Posterior vena cava (tissue), 2 donors: ENCODE measurements around the gene FUT8. TPM values are rescaled to one million over a fixed set of nuclear protein-coding genes. Genes with fewer than 3 reads are reported as not detected.

Experiments
- DNase-seq: peaks from one replicate; pipeline ENCODE4 v3.0.0-alpha.2; 2020; ENCODE audit warnings: low spot score
- intact Hi-C, 2 donors: fragments of 100-400 bp; cut with DNase I; formaldehyde crosslinking; loops; one replicate each; pipeline versions ENCODE4 v1.14.1 to v1.14.2; 2022 to 2023
- total RNA-seq, 2 donors: library from RNA; stranded (reverse); fragmentation: NEBNext Ultra II Directional; extraction: Animal tissue kit (Norgen Biotek cat#: 25700); gene quantifications; one replicate each; pipeline ENCODE4 v1.2.1, GENCODE V29; 2021
- donor health status: DM: yes; HTN: yes; CAD: no.
- donor health status: DM: yes; HTN: yes; CAD: no.

The FUT8 gene
- total RNA-seq, 2 donors from 2014 or later, result 26.0 to 35.9 TPM

GRCh38 chr14:65517635-65518542 lies 105.4 kb downstream of the FUT8 start:
- no peak for DNase-seq
- intact Hi-C loops, result no loop called here

- DNase-seq, result peak; percentile 66
- intact Hi-C loops, result no loop called here
Observed at GRCh38 chr14:65528069-65528468, 115.5 kb downstream of the FUT8 start.

GRCh38 chr14:65531148-65531547 lies 118.6 kb downstream of the FUT8 start:
- intact Hi-C loops, result no loop called here
- no peak for DNase-seq

- DNase-seq, result no peak
- intact Hi-C loops, result no loop called here
Observed at GRCh38 chr14:65533736-65534404, 121.3 kb downstream of the FUT8 start.

- intact Hi-C loops, result no loop called here
- no peak for DNase-seq
Observed at GRCh38 chr14:65536781-65537423, 124.4 kb downstream of the FUT8 start.

- intact Hi-C loops, result no loop called here
- DNase-seq, result no peak
Observed at GRCh38 chr14:65548878-65549277, 136.3 kb downstream of the FUT8 start.

- intact Hi-C loops, result no loop called here
- DNase-seq, result no peak
Observed at GRCh38 chr14:65549429-65549828, 136.9 kb downstream of the FUT8 start.

GRCh38 chr14:65550779-65551643 lies 138.5 kb downstream of the FUT8 start:
- no peak for DNase-seq
- intact Hi-C loops, result no loop called here

- intact Hi-C loops, result no loop called here
Observed at GRCh38 chr14:65552724-65553123, 140.2 kb downstream of the FUT8 start.

GRCh38 chr14:65554837-65555236 lies 142.3 kb downstream of the FUT8 start:
- no peak for DNase-seq
- intact Hi-C loops, result no loop called here

More at GRCh38 chr14:65552724-65553123, 140.2 kb downstream of the FUT8 start:
- DNase-seq, result no peak

- no peak for DNase-seq
- intact Hi-C loops, result no loop called here
Observed at GRCh38 chr14:65555358-65555757, 142.8 kb downstream of the FUT8 start.

GRCh38 chr14:65558363-65558762 lies 145.8 kb downstream of the FUT8 start:
- intact Hi-C loops, result no loop called here
- DNase-seq, result no peak

GRCh38 chr14:65560340-65561027 lies 148.0 kb downstream of the FUT8 start:
- intact Hi-C loops, result no loop called here
- no peak for DNase-seq

- intact Hi-C loops, result no loop called here
Observed at GRCh38 chr14:65564370-65564769, 151.8 kb downstream of the FUT8 start.

GRCh38 chr14:65565948-65566347 lies 153.4 kb downstream of the FUT8 start:
- intact Hi-C loops, result no loop called here
- no peak for DNase-seq

More at GRCh38 chr14:65564370-65564769, 151.8 kb downstream of the FUT8 start:
- no peak for DNase-seq

GRCh38 chr14:65566820-65567522 lies 154.4 kb downstream of the FUT8 start:
- no peak for DNase-seq
- intact Hi-C loops, result no loop called here

GRCh38 chr14:65574611-65575010 lies 162.1 kb downstream of the FUT8 start:
- intact Hi-C loops, result no loop called here
- no peak for DNase-seq

GRCh38 chr14:65575389-65575788 lies 162.9 kb downstream of the FUT8 start:
- intact Hi-C loops, result no loop called here
- no peak for DNase-seq
